Neural crest cell (in vitro differentiated cells): Measurements from ENCODE around the gene NT5DC1. TPM values are rescaled to one million over a fixed set of nuclear protein-coding genes. Genes with fewer than 3 reads are reported as not detected.

Experiments
- DNase-seq: peaks from one replicate; pipeline ENCODE4 v3.0.0; 2021; ENCODE audit warnings: low read depth, mixed read lengths, low spot score
- H3K27ac Mint-ChIP-seq: one replicate; pipeline ENCODE4 v1.8.0; 2021; ENCODE audit warnings: mild to moderate bottlenecking, mixed read lengths; ENCODE audit not compliant: unreplicated experiment
- H3K27me3 Mint-ChIP-seq: 2 replicates; pipeline ENCODE4 v1.8.0; 2021; ENCODE audit warnings: low read depth, mild to moderate bottlenecking, mixed read lengths
- H3K36me3 Mint-ChIP-seq: 2 replicates; pipeline ENCODE4 v1.8.0; 2021; ENCODE audit warnings: low read depth, mild to moderate bottlenecking, mixed read lengths
- H3K4me1 Mint-ChIP-seq: 2 replicates; pipeline ENCODE4 v1.8.0; 2021; ENCODE audit warnings: mixed read lengths
- H3K4me3 Mint-ChIP-seq: one replicate; pipeline ENCODE4 v1.8.0; 2021; ENCODE audit warnings: mild to moderate bottlenecking, mixed read lengths
- H3K9me3 Mint-ChIP-seq: 2 replicates; pipeline ENCODE4 v1.8.0; 2021; ENCODE audit warnings: mixed read lengths
- total RNA-seq: library from RNA; stranded (reverse); gene quantifications from 2 replicates; pipeline ENCODE4 v1.2.1, GENCODE V29; 2021
- TF ChIP-seq, protein P1 (sequence below): fragments of 200-600 bp; sonication (generic); conservative IDR thresholded peaks from 2 replicates; pipeline ENCODE4 v1.5.0; 2021; ENCODE audit warnings: antibody characterized with exemption, mild to moderate bottlenecking

Gene NT5DC1
- total RNA-seq, 1 donor from 2014 or later, result 33.2 TPM

DNA sequence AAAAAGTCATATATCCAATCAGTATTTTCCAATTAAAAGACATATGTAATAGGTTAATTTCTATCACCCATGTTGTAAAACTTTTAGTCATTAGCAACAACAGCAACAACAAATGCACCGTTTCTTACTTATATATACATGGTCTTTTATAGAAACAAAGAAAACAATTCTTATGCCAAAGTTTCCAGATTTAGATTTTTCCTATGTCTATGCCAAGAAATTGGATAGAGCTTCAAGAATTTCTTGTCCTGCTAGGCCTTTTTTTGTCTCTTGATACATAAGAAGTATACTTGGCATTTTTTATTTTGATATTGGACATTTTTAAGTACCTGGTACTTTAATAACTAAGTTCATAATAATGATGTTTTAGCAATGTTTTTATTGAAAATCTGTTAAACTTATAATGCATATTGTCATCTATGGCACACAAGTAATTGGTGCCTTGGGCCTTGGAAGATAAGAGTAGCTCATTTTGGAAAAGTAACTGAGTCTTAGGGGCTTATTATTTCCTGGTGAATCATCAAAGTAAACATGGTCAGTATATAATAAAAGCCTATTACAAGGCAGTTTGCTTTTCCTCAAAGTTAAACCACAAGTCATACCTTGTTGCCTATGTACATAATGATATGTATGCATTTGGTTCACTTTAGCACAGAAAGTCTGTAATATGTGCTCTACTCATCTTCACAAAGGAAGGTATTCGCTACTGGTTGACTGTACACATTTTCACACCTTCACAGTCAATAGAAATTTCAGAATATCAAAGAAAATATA lies 29.9 kb upstream of the NT5DC1 start:
- no peaks in the 10 kb centered on the region for H3K27me3 Mint-ChIP-seq
- no peak for DNase-seq
- H3K36me3 Mint-ChIP-seq, result no peaks in the 10 kb centered on the region
- no peaks in the 10 kb centered on the region for H3K4me1 Mint-ChIP-seq
- no peak overlapping the region for H3K27ac Mint-ChIP-seq
- H3K9me3 Mint-ChIP-seq, result no peaks in the 10 kb centered on the region
- TF ChIP-seq, protein P1, sequence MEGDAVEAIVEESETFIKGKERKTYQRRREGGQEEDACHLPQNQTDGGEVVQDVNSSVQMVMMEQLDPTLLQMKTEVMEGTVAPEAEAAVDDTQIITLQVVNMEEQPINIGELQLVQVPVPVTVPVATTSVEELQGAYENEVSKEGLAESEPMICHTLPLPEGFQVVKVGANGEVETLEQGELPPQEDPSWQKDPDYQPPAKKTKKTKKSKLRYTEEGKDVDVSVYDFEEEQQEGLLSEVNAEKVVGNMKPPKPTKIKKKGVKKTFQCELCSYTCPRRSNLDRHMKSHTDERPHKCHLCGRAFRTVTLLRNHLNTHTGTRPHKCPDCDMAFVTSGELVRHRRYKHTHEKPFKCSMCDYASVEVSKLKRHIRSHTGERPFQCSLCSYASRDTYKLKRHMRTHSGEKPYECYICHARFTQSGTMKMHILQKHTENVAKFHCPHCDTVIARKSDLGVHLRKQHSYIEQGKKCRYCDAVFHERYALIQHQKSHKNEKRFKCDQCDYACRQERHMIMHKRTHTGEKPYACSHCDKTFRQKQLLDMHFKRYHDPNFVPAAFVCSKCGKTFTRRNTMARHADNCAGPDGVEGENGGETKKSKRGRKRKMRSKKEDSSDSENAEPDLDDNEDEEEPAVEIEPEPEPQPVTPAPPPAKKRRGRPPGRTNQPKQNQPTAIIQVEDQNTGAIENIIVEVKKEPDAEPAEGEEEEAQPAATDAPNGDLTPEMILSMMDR, result no peak
- no peak overlapping the region for H3K4me3 Mint-ChIP-seq

DNA sequence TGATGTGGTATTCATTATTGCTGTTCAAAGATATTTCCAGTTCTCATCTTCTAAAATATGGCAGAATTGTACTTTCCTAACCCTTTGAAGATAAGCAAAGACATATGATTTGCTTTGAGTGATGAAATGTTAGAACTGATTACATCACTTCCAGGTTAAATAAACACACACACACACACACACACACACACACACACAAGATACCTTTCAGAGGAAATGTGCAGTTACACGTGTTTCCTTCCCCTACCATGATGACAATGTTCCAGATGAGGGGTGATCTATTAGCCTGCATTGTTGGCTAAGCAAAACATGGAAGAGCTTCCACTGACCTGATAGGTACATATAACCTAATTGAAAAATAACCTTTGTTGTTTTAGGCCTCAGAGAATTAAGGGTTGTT lies 28.3 kb upstream of the NT5DC1 start:
- Mint-ChIP-seq H3K27me3 (no peaks in the 10 kb centered on the region), H3K4me3 (no peak overlapping the region), H3K4me1 (no peaks in the 10 kb centered on the region), H3K27ac (no peak overlapping the region), H3K36me3 (no peaks in the 10 kb centered on the region), H3K9me3 (no peaks in the 10 kb centered on the region)
- DNase-seq, result no peak
- TF ChIP-seq, protein P1, result no peak

DNA sequence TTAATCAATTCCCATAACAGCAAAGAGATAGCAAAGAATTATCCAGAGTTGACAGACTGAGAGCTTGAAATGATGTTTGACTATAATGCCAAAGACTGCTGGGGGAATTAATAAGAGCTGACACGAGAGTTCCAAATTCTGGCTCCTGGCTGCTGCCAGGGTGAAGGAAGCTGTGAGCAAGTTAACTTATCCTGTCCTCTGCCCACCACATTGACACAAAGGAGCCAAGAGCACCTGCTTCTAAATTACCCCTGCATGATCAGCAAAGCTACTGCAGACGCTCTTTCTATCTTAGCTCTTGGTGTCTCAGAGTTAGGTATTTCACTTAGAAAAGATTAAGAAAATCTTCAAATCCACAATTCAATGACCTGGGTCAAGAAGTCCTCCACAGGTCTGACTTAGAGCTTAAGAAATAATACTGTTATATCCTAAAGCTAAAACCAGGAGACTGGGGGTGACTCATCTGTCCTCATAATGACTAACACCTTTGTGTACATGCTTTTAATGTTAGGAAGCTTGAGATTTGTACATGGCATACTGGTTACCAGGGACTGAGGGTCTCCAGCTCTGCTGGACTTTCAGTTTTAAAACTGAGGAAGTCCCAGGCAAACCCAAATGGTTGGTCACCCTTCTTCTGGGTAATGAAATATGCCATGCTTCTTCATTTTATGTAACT lies 26.8 kb upstream of the NT5DC1 start:
- Mint-ChIP-seq H3K4me3 (no peak overlapping the region), H3K27ac (no peak overlapping the region), H3K36me3 (no peaks in the 10 kb centered on the region), H3K9me3 (no peaks in the 10 kb centered on the region), H3K4me1 (no peaks in the 10 kb centered on the region), H3K27me3 (no peaks in the 10 kb centered on the region)
- DNase-seq, result no peak
- TF ChIP-seq, protein P1, result no peak

DNA sequence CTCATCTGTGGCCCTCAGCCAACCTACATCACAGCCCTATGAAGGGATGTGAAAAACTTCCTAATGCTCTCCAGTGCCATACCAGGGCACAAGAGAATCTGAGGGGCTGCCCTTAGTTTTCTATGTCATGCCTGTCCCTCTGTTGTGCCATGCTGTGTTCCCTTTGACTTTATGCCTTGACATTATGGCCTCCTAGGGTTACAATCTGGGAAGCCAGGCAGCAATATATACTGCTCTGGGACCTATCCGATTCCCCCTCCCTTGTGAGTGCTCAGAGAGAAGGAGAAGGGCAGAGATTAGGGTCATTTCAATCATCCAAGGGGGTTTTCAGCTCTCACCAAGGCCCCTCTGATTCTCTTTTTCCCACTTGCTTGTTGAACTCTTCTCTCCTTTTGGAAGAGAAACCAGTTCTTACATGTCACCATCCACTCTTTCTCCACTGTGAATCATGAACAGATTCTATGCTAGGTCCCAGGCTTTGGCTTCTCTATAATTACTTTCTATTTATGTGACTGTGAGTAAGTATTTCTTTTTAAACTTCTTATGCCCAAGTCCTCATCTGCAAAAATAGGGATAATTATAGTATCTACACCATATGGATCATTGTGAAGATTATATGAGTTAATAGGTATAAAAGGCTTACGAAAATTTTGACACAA lies 25.8 kb upstream of the NT5DC1 start:
- H3K27ac Mint-ChIP-seq, result no peak overlapping the region
- TF ChIP-seq, protein P1, result no peak
- no peaks in the 10 kb centered on the region for H3K36me3 Mint-ChIP-seq
- no peaks in the 10 kb centered on the region for H3K9me3 Mint-ChIP-seq
- no peak for DNase-seq
- no peaks in the 10 kb centered on the region for H3K27me3 Mint-ChIP-seq
- H3K4me1 Mint-ChIP-seq, result no peaks in the 10 kb centered on the region
- no peak overlapping the region for H3K4me3 Mint-ChIP-seq

DNA sequence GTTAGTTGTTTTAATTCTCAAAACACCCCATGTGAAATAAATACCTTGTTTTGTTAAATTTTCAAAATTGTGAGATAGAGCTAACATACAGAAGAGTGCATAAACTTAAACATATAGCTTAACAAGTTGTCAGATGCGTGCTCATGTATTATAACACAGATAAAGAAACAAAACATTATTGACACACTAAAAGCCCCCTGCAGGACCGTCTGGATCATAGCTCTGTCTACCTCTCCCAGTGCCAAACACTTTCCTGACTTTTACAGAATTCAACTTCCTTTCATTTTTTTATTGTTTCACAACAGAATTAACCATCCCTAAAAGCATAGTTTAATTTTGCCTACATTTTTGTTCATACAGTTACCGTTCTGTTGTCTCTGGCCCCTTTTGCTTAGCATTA lies 22.1 kb upstream of the NT5DC1 start:
- Mint-ChIP-seq H3K36me3 (no peaks in the 10 kb centered on the region), H3K4me1 (no peaks in the 10 kb centered on the region), H3K9me3 (no peaks in the 10 kb centered on the region), H3K27me3 (no peaks in the 10 kb centered on the region), H3K4me3 (no peak overlapping the region), H3K27ac (no peak overlapping the region)
- no peak for DNase-seq
- TF ChIP-seq, protein P1, result no peak
